ENCODE data around the gene ZNF579.
"Not testable (repeated sequence)": the region's sequence is repeated elsewhere in the genome, so short reads cannot be mapped to it uniquely, and the experiment has no call there.

ZNF579 gene

GRCh38 chr19:55584871-55585270, 4.2 kb upstream of the ZNF579 start:
- Histone ChIP-seq H3K9ac (ENCODE audit: low read length) (no peak overlapping the region), H3K27ac (ENCODE audit: low read depth, low read length) (no peak overlapping the region), H3K4me1 (ENCODE audit: control insufficient read depth, insufficient read depth, low read length) (no peaks in the 10 kb centered on the region), H3K4me3 (ENCODE audit: low read length) (no peak overlapping the region), H3K36me3 (ENCODE audit: control insufficient read depth, insufficient read depth, low read length) (no peaks in the 10 kb centered on the region), H3K27me3 (ENCODE audit: control insufficient read depth, insufficient read depth, low read length) (no peaks in the 10 kb centered on the region)

DNA sequence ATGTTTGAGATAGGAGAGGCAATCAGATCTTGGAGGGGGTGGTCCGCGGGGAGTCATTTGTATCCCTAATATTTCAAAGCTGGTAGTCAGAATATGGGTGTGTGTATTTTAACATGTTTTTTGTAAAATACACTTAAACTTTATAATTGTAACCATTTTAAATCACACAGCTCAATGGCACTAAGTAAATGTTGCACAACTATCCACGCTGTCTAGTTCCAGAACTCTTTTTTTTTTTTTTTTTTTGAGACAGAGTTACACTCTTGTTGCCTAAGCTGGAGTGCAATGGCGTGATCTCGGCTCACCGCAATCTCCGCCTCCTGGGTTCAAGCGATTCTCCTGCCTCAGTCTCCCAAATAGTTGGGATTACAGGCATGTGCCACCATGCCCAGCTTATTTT, 3.2 kb upstream of the ZNF579 start:
- H3K27me3 ChIP-seq (ENCODE audit: control insufficient read depth, insufficient read depth, low read length); H3K4me1 ChIP-seq (ENCODE audit: control insufficient read depth, insufficient read depth, low read length); H3K4me3 ChIP-seq (ENCODE audit: low read length); H3K36me3 ChIP-seq (ENCODE audit: control insufficient read depth, insufficient read depth, low read length); H3K27ac ChIP-seq (ENCODE audit: low read depth, low read length); H3K9ac ChIP-seq (ENCODE audit: low read length): not testable (repeated sequence)

DNA sequence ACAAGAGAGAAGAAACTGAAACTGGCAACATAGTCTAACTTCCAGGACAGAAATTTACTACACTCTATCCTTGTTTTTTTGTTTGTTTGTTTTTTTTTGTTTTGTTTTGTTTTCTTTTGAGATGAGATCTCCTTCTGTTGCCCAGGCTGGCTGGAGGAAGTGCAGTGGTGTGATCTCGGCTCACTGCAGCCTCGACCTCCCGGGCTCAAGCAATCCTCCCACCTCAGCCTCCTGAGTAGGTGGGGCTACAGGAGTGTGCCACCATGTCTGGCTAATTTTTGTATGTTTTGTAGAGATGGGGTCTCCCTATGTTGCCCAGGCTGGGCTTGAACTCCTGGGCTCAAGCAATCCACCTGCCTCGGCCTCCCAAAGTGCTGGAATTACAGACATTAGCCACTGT, 1.6 kb upstream of the ZNF579 start:
- H3K36me3 ChIP-seq (ENCODE audit: control insufficient read depth, insufficient read depth, low read length); H3K27ac ChIP-seq (ENCODE audit: low read depth, low read length); H3K27me3 ChIP-seq (ENCODE audit: control insufficient read depth, insufficient read depth, low read length); H3K4me3 ChIP-seq (ENCODE audit: low read length); H3K4me1 ChIP-seq (ENCODE audit: control insufficient read depth, insufficient read depth, low read length); H3K9ac ChIP-seq (ENCODE audit: low read length): not testable (repeated sequence)

- Histone ChIP-seq H3K4me3 (ENCODE audit: low read length) (no peak overlapping the region), H3K4me1 (ENCODE audit: control insufficient read depth, insufficient read depth, low read length) (no peaks in the 10 kb centered on the region), H3K9ac (ENCODE audit: low read length) (no peak overlapping the region), H3K27me3 (ENCODE audit: control insufficient read depth, insufficient read depth, low read length) (no peaks in the 10 kb centered on the region), H3K27ac (ENCODE audit: low read depth, low read length) (no peak overlapping the region), H3K36me3 (ENCODE audit: control insufficient read depth, insufficient read depth, low read length) (no peaks in the 10 kb centered on the region)
These were observed 1.2 kb upstream of the ZNF579 start for GRCh38 chr19:55581823-55582223.

GRCh38 chr19:55581145-55581822, 636 bp upstream of the ZNF579 start:
- H3K9ac ChIP-seq (ENCODE audit: low read length) = peak overlapping the region; percentile 58
- H3K4me3 ChIP-seq (ENCODE audit: low read length) = peak overlapping the region; percentile 88
- peak overlapping the region; percentile 82 for H3K27ac ChIP-seq (ENCODE audit: low read depth, low read length)

GRCh38 chr19:55579766-55580621, 654 bp downstream of the ZNF579 start:
- H3K27ac ChIP-seq (ENCODE audit: low read depth, low read length) = peak overlapping the region; percentile 89
- H3K27me3 ChIP-seq (ENCODE audit: control insufficient read depth, insufficient read depth, low read length) = no peaks in the 10 kb centered on the region
- H3K36me3 ChIP-seq (ENCODE audit: control insufficient read depth, insufficient read depth, low read length) = no peaks in the 10 kb centered on the region
- peak overlapping the region; percentile 88 for H3K4me3 ChIP-seq (ENCODE audit: low read length)
- H3K4me1 ChIP-seq (ENCODE audit: control insufficient read depth, insufficient read depth, low read length) = no peaks in the 10 kb centered on the region
- H3K9ac ChIP-seq (ENCODE audit: low read length) = peak overlapping the region; percentile 56

More at GRCh38 chr19:55581145-55581822, 636 bp upstream of the ZNF579 start:
- Histone ChIP-seq H3K4me1 (ENCODE audit: control insufficient read depth, insufficient read depth, low read length) (no peaks in the 10 kb centered on the region), H3K36me3 (ENCODE audit: control insufficient read depth, insufficient read depth, low read length) (no peaks in the 10 kb centered on the region), H3K27me3 (ENCODE audit: control insufficient read depth, insufficient read depth, low read length) (no peaks in the 10 kb centered on the region)

DNA sequence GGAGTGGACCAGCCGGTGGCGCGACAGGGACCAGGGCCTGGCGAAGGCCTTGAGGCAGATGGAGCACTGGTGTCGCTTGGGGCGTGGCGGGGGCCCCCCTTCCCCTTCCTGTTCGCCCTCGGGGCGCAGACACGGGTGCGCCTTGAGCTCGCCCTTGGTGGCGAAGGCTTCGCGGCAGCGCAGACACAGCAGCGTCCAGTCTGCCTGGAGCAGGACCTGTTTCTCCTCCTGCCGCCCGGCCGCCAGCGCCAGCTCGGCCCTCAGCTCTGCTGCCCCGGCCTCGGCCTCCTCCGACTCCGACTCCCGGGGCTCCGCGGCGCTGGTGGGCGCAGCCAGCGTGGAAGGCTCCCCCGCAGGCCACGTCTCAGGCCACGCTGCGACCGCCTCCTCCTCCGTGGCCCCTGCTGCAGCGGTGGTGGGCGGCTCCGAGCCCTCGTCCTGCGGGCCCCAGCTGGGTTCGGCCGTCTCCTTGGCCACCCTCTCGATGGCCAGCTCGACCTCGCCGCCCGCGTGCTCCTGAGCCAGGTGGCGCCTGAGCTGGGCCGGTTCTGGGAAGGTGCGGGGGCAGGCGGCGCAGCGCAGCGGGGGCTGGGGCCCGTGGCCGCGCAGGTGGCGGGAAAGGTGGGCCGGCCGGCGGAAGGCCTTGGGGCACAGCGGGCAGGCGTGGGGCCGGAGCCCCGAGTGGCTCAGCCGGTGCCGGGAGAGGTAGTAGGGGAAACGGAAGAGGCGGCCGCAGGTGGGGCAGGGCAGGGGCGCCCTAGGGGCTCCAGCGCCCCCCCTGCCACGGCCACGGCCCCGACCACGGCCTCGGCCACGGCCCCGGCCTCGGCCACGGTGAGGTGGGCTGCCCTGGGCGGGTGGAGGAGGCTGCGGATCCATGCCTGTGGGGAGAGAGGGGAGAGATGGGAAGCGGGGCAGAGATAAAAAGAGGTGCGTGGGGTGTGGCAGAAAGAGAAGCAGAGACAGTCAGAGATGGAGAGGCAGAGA, 1.6 kb downstream of the ZNF579 start:
- no peak overlapping the region for H3K9ac ChIP-seq (ENCODE audit: low read length)
- no peaks in the 10 kb centered on the region for H3K36me3 ChIP-seq (ENCODE audit: control insufficient read depth, insufficient read depth, low read length)
- no peak overlapping the region for H3K27ac ChIP-seq (ENCODE audit: low read depth, low read length)
- H3K4me3 ChIP-seq (ENCODE audit: low read length) = peak overlapping the region; percentile 88
- H3K27me3 ChIP-seq (ENCODE audit: control insufficient read depth, insufficient read depth, low read length) = no peaks in the 10 kb centered on the region
- no peaks in the 10 kb centered on the region for H3K4me1 ChIP-seq (ENCODE audit: control insufficient read depth, insufficient read depth, low read length)

DNA sequence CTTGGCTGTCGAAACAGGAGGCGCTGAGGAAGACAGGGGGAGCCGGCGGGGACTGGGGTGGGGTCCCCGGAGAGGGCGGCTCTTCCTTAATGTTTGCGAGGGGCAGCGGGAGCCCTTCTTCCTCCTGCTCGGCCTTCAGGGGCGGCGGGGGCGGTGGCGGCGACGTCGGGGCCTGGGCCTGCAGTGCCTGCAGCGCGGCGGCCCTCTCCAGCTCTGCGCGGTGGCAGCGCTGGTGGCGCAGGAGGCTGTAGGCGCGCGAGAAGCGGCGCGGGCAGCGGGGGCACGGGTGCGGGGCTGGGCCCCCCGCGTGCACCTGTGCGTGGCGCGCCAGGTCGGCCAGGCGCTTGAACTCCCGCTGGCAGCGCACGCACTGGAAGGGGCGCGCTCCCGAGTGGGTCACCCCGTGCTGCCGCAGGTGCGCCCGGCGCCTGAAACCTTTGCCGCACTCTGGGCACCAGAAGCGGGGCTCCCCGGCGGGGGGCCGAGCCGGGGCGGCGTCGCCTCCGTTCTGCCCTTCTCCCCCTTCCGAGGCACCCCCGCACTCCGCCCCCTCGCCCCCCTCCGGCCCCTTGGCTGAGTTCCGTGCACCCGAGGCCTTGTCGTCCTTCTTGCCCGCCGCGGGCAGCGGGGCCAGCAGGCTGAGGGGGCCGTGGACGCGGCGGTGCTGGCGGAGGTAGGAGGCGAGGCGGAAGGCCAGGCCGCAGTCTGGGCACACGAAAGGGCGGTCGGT, 2.5 kb downstream of the ZNF579 start:
- H3K27ac ChIP-seq (ENCODE audit: low read depth, low read length) = no peak overlapping the region
- no peaks in the 10 kb centered on the region for H3K4me1 ChIP-seq (ENCODE audit: control insufficient read depth, insufficient read depth, low read length)
- no peaks in the 10 kb centered on the region for H3K36me3 ChIP-seq (ENCODE audit: control insufficient read depth, insufficient read depth, low read length)
- H3K27me3 ChIP-seq (ENCODE audit: control insufficient read depth, insufficient read depth, low read length) = no peaks in the 10 kb centered on the region
- no peak overlapping the region for H3K9ac ChIP-seq (ENCODE audit: low read length)
- no peak overlapping the region for H3K4me3 ChIP-seq (ENCODE audit: low read length)

- no peak overlapping the region for H3K9ac ChIP-seq (ENCODE audit: low read length)
- no peak overlapping the region for H3K4me3 ChIP-seq (ENCODE audit: low read length)
- H3K27ac ChIP-seq (ENCODE audit: low read depth, low read length) = no peak overlapping the region
- no peaks in the 10 kb centered on the region for H3K27me3 ChIP-seq (ENCODE audit: control insufficient read depth, insufficient read depth, low read length)
- no peaks in the 10 kb centered on the region for H3K36me3 ChIP-seq (ENCODE audit: control insufficient read depth, insufficient read depth, low read length)
- H3K4me1 ChIP-seq (ENCODE audit: control insufficient read depth, insufficient read depth, low read length) = no peaks in the 10 kb centered on the region
These were observed 3.9 kb downstream of the ZNF579 start for GRCh38 chr19:55576746-55577145.

DNA sequence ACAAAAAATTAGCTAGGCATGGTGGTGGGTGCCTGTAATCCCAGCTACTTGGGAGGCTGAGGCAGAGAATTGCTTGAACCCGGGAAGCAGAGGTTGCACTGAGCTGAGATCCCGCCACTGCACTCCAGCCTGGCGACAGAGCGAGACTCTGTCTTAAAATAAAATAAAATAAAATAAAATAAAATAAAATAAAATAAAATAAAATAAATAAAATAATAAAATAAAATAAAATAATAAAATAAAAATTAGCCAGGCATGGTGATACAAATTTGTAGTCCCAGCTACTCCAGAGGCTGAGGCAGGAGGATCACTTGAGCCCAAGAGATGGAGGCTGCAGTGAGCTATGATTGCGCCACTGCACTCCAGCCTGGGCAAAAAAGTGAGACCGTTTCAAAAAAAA, 6.7 kb downstream of the ZNF579 start:
- H3K27me3 ChIP-seq (ENCODE audit: control insufficient read depth, insufficient read depth, low read length); H3K4me1 ChIP-seq (ENCODE audit: control insufficient read depth, insufficient read depth, low read length); H3K9ac ChIP-seq (ENCODE audit: low read length); H3K36me3 ChIP-seq (ENCODE audit: control insufficient read depth, insufficient read depth, low read length); H3K4me3 ChIP-seq (ENCODE audit: low read length); H3K27ac ChIP-seq (ENCODE audit: low read depth, low read length): not testable (repeated sequence)

GRCh38 chr19:55569477-55569876, 11.2 kb downstream of the ZNF579 start:
- H3K4me3 ChIP-seq (ENCODE audit: low read length) = not testable (repeated sequence)

More at GRCh38 chr19:55569477-55569876, 11.2 kb downstream of the ZNF579 start:
- not testable (repeated sequence) for H3K36me3 ChIP-seq (ENCODE audit: control insufficient read depth, insufficient read depth, low read length); H3K27me3 ChIP-seq (ENCODE audit: control insufficient read depth, insufficient read depth, low read length); H3K9ac ChIP-seq (ENCODE audit: low read length); H3K4me1 ChIP-seq (ENCODE audit: control insufficient read depth, insufficient read depth, low read length); H3K27ac ChIP-seq (ENCODE audit: low read depth, low read length)
